ENCODE measurements around the gene PTGR2. TPM values are rescaled to one million over a fixed set of nuclear protein-coding genes. Genes with fewer than 3 reads are reported as not detected.
"Not testable (repeated sequence)": the region's sequence is repeated elsewhere in the genome, so short reads cannot be mapped to it uniquely, and the experiment has no call there.

PTGR2 gene
- total RNA-seq, 1 donor from 2014 or later, result 5.8 TPM

DNA sequence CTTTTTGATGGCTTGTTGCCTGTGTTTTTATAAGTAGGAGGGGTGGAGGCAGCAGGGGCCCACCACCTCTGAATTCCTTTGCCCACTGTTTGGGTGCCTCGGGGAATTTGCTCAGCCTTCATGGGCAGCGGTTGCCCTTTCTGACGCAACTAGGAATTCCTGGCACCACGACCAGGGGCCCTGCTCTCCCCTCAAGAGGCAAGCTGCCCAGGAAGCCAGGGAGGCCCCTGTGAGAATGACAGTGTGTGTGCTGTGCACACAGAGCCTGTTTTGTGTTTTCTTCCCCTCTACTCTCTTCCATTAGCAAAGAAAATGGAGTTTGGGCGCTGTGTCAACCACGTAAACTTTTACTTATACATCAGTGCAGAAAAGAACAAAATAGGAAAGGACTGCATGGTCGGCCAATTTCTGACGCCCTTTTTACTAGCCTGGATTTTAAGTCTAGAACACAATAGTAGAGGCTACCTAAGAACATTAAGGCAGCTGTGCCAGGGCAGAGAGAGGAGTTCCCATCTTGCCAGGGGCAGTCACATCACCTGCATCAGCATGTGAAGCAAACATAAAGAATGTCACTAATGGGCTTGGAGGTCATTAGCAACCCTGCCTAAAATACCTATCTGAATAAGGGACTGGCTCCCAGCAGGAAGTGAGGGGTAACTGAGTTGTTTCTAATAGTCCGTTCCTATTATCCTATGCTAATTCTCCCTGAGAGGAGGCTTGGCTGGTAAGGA is 17.9 kb upstream of the PTGR2 start:
- TF ChIP-seq EZH2 (IDR thresholded peaks at IDR 0.05; ENCODE audit: insufficient read depth, low read length) (no peak), CTCF (IDR thresholded peaks at IDR 0.05; ENCODE audit: insufficient read depth, low read depth, low read length) (no peak)
- Mint-ChIP-seq H3K4me3 (ENCODE audit: unreplicated experiment) (no peak overlapping the region), H3K27ac (ENCODE audit: unreplicated experiment) (no peak overlapping the region), H3K4me1 (ENCODE audit: low read depth, unreplicated experiment) (peaks cover 6% of the 10 kb centered on the region), H3K9me3 (ENCODE audit: unreplicated experiment) (no peaks in the 10 kb centered on the region), H3K27me3 (ENCODE audit: low read depth, unreplicated experiment) (no peaks in the 10 kb centered on the region), H3K36me3 (ENCODE audit: low read depth, unreplicated experiment) (no peaks in the 10 kb centered on the region)
- Histone ChIP-seq H3K27ac (ENCODE audit: low read depth, low read length) (peak overlapping the region; percentile 35), H4K20me1 (ENCODE audit: insufficient read depth, low read length) (no peaks in the 10 kb centered on the region), H2AFZ (ENCODE audit: low read depth, low read length) (peak overlapping the region; percentile 49), H3K9me3 (ENCODE audit: insufficient read depth, low read depth, low read length) (no peaks in the 10 kb centered on the region), H3K9ac (ENCODE audit: low read length) (peak overlapping the region; percentile 34), H3K36me3 (ENCODE audit: insufficient read depth, low read length) (no peaks in the 10 kb centered on the region), H3K79me2 (ENCODE audit: insufficient read depth, low read length) (no peaks in the 10 kb centered on the region), H3K4me3 (ENCODE audit: insufficient read depth, low read depth, low read length) (peak overlapping the region; percentile 31), H3K4me1 (ENCODE audit: insufficient read depth, low read length) (peaks cover 30% of the 10 kb centered on the region), H3K4me2 (ENCODE audit: low read length) (peak overlapping the region; percentile 59), H3K27me3 (ENCODE audit: insufficient read depth, low read length) (no peaks in the 10 kb centered on the region)
- FAIRE-seq (no peak), DNase-seq (ENCODE audit: low read depth) (peak; percentile 75)

DNA sequence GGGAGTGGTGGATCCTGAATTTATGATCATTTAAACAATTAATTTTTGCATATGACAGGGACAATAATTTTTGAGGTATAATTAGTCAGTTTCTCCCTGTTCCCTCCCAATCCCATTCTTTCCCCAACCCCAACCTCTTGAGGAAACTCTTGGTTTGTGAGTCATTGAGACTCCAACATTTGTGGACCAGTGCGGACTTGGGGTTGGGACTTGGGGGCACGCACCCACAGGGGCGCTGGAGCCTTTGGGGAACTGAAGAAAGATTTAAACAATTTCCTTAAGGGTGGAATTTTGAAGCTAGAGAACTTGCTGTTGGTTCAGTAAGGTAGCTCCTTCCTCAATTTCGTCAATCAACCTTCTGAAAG is 17.4 kb upstream of the PTGR2 start:
- TF ChIP-seq CTCF (IDR thresholded peaks at IDR 0.05; ENCODE audit: insufficient read depth, low read depth, low read length) (no peak), EZH2 (IDR thresholded peaks at IDR 0.05; ENCODE audit: insufficient read depth, low read length) (no peak)
- no peak overlapping the region for H3K27ac Mint-ChIP-seq (ENCODE audit: unreplicated experiment)

GRCh38 chr14:73838293-73839034 is 13.2 kb upstream of the PTGR2 start:
- not testable (repeated sequence) for H3K27ac Mint-ChIP-seq (ENCODE audit: unreplicated experiment); H3K9me3 Mint-ChIP-seq (ENCODE audit: unreplicated experiment); H3K36me3 Mint-ChIP-seq (ENCODE audit: low read depth, unreplicated experiment); H3K36me3 ChIP-seq (ENCODE audit: insufficient read depth, low read length); H3K4me2 ChIP-seq (ENCODE audit: low read length); FAIRE-seq; H3K4me1 Mint-ChIP-seq (ENCODE audit: low read depth, unreplicated experiment); H3K4me3 ChIP-seq (ENCODE audit: insufficient read depth, low read depth, low read length); H3K27me3 ChIP-seq (ENCODE audit: insufficient read depth, low read length); H3K27me3 Mint-ChIP-seq (ENCODE audit: low read depth, unreplicated experiment); H2AFZ ChIP-seq (ENCODE audit: low read depth, low read length); H3K4me3 Mint-ChIP-seq (ENCODE audit: unreplicated experiment); H3K27ac ChIP-seq (ENCODE audit: low read depth, low read length); H3K9me3 ChIP-seq (ENCODE audit: insufficient read depth, low read depth, low read length); H3K9ac ChIP-seq (ENCODE audit: low read length); DNase-seq (ENCODE audit: low read depth); H3K79me2 ChIP-seq (ENCODE audit: insufficient read depth, low read length); H4K20me1 ChIP-seq (ENCODE audit: insufficient read depth, low read length)
- H3K4me1 ChIP-seq (ENCODE audit: insufficient read depth, low read length), result peaks cover 10% of the 10 kb centered on the region

More for the DNA sequence above, 17.4 kb upstream of the PTGR2 start:
- Mint-ChIP-seq H3K9me3 (ENCODE audit: unreplicated experiment) (no peaks in the 10 kb centered on the region), H3K4me1 (ENCODE audit: low read depth, unreplicated experiment) (peaks cover 6% of the 10 kb centered on the region), H3K4me3 (ENCODE audit: unreplicated experiment) (no peak overlapping the region), H3K27me3 (ENCODE audit: low read depth, unreplicated experiment) (peaks cover 2% of the 10 kb centered on the region), H3K36me3 (ENCODE audit: low read depth, unreplicated experiment) (no peaks in the 10 kb centered on the region)
- peaks cover 28% of the 10 kb centered on the region for H3K4me1 ChIP-seq (ENCODE audit: insufficient read depth, low read length)
- no peak overlapping the region for H2AFZ ChIP-seq (ENCODE audit: low read depth, low read length)
- no peaks in the 10 kb centered on the region for H4K20me1 ChIP-seq (ENCODE audit: insufficient read depth, low read length)
- peak overlapping the region; percentile 31 for H3K4me3 ChIP-seq (ENCODE audit: insufficient read depth, low read depth, low read length)
- peak overlapping the region; percentile 59 for H3K4me2 ChIP-seq (ENCODE audit: low read length)
- no peaks in the 10 kb centered on the region for H3K36me3 ChIP-seq (ENCODE audit: insufficient read depth, low read length)
- no peaks in the 10 kb centered on the region for H3K9me3 ChIP-seq (ENCODE audit: insufficient read depth, low read depth, low read length)
- peak overlapping the region; percentile 35 for H3K27ac ChIP-seq (ENCODE audit: low read depth, low read length)
- H3K9ac ChIP-seq (ENCODE audit: low read length), result peak overlapping the region; percentile 34
- no peak for FAIRE-seq
- no peaks in the 10 kb centered on the region for H3K27me3 ChIP-seq (ENCODE audit: insufficient read depth, low read length)
- no peaks in the 10 kb centered on the region for H3K79me2 ChIP-seq (ENCODE audit: insufficient read depth, low read length)
- no peak for DNase-seq (ENCODE audit: low read depth)
